ENCODE results near the gene SIK1. TPM values are rescaled to one million over a fixed set of nuclear protein-coding genes. Genes with fewer than 3 reads are reported as not detected.
"Not testable (repeated sequence)": the region's sequence is repeated elsewhere in the genome, so short reads cannot be mapped to it uniquely, and the experiment has no call there.

The SIK1 gene
- total RNA-seq, 1 donor from 2014 or later: 1.8 TPM

DNA sequence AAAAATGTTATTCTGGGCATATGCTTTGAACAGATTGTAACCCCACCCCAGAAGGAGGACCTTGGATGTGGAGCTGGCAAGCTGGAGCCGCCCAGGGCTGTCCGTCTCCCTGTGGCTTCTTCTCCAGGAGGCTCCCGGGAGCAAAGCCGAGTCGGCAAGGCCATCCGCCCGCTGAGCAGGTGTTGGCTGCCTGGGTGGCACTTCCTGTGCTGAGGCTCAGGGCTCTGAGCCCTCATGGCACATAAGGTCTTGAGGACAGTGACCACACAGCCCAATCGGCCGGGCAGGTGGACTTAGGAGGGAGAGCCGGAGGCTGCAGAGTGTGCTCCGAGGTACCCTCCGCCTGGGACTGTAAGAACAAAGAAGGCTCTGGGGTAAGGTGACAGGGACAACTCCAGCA lies 28.8 kb upstream of the SIK1 start:
- not testable (repeated sequence) for H3K36me3 Mint-ChIP-seq (ENCODE audit: low read depth, unreplicated experiment); H3K4me1 Mint-ChIP-seq (ENCODE audit: unreplicated experiment); H3K27me3 Mint-ChIP-seq (ENCODE audit: unreplicated experiment); H3K4me3 Mint-ChIP-seq (ENCODE audit: unreplicated experiment); H3K27ac Mint-ChIP-seq (ENCODE audit: unreplicated experiment); DNase-seq (ENCODE audit: low spot score); H3K9me3 Mint-ChIP-seq (ENCODE audit: unreplicated experiment)

DNA sequence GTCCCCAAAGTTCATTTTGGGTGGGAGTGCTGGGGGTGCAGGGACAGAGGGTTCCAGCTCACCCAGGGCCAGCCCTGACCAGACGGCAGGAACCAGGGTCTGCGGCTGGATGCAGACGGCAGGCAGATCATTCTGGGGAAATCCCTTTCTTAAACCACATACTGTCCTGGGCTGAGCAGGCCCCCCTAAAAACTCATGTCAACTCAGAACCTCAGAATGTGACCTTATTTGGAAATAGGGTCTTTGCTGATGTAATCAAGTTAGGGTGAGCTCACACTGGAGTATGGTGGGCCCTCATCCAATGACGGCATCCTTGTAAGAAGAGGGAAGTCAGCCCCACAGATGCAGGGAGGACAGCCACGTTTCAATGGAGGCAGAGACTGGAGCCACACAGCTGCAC lies 27.2 kb upstream of the SIK1 start:
- not testable (repeated sequence) for H3K36me3 Mint-ChIP-seq (ENCODE audit: low read depth, unreplicated experiment); H3K4me1 Mint-ChIP-seq (ENCODE audit: unreplicated experiment); DNase-seq (ENCODE audit: low spot score); H3K4me3 Mint-ChIP-seq (ENCODE audit: unreplicated experiment); H3K27ac Mint-ChIP-seq (ENCODE audit: unreplicated experiment); H3K9me3 Mint-ChIP-seq (ENCODE audit: unreplicated experiment); H3K27me3 Mint-ChIP-seq (ENCODE audit: unreplicated experiment)

DNA sequence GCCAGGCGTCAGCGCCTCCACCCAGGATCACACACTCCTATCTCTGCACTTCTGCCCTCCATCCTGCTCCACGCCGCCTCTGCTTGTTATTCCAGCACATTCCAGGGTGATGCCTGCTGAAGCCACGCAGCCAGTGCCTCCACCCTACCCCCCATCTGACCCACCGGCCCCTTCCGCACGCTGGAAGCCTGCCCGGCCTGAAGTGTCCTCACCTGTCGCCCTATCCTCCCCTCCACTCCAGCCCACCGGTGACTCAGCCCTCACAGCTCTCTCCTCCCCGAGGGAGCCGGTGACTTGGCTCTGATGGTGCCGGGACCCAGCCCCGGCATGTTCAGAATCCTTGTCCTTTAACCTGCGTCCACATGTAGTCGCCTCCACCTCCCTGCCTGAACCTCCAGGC lies 24.9 kb upstream of the SIK1 start:
- not testable (repeated sequence) for H3K4me3 Mint-ChIP-seq (ENCODE audit: unreplicated experiment); H3K4me1 Mint-ChIP-seq (ENCODE audit: unreplicated experiment); DNase-seq (ENCODE audit: low spot score); H3K36me3 Mint-ChIP-seq (ENCODE audit: low read depth, unreplicated experiment); H3K27ac Mint-ChIP-seq (ENCODE audit: unreplicated experiment); H3K27me3 Mint-ChIP-seq (ENCODE audit: unreplicated experiment); H3K9me3 Mint-ChIP-seq (ENCODE audit: unreplicated experiment)

DNA sequence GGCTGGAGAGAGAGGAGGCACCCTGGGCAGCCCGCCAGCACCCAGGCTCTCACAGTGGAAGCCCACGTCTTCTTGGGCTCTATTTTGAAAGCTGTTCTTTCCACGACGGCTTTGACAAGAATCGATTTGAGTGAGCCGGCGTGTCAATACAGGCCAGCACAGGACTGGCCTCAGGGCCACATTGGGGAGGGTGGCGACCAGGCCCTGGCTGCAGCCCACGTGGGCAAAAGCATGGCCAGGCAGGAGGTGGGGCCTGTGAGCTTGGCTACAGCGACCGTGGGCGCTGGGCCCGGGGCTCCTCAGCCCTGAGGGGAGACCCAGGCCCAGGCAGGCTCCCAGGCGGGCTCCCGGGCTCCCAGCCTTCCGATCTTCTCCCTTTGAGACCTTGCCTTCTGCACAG lies 23.4 kb upstream of the SIK1 start:
- not testable (repeated sequence) for H3K36me3 Mint-ChIP-seq (ENCODE audit: low read depth, unreplicated experiment); H3K27me3 Mint-ChIP-seq (ENCODE audit: unreplicated experiment); H3K4me1 Mint-ChIP-seq (ENCODE audit: unreplicated experiment); H3K9me3 Mint-ChIP-seq (ENCODE audit: unreplicated experiment); H3K4me3 Mint-ChIP-seq (ENCODE audit: unreplicated experiment); H3K27ac Mint-ChIP-seq (ENCODE audit: unreplicated experiment); DNase-seq (ENCODE audit: low spot score)

DNA sequence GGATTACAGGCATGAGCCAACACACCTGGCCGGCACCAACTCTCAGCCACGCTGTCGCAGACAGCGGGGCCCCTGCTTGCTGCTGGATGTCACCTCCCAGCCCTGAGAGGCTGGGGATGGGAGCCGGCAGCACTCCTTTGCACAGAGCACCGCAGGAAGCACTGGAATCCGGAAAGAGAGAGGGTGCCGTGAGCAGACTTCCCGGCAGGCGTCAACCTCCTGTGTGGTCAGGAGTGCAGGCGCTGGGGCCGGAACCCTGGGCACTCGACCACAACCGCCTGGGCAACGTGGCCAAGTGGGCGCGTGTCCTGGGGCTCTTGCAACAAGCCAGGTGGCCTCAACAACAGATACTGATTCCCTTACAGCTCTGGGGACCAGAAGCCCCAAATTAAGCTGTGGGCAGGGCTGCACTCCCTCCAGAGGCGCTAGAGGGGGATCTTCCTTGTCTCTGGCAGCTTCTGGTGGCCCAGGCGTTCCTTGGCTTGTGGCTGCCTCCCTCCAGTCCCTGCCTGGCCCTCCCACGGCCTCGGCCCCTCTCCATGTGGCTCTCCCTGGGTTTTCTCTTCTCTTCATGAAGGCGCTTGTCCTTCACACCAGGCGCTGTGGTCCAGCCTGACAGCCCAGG lies 20.5 kb upstream of the SIK1 start:
- DNase-seq (ENCODE audit: low spot score); H3K4me3 Mint-ChIP-seq (ENCODE audit: unreplicated experiment); H3K27ac Mint-ChIP-seq (ENCODE audit: unreplicated experiment); H3K9me3 Mint-ChIP-seq (ENCODE audit: unreplicated experiment); H3K36me3 Mint-ChIP-seq (ENCODE audit: low read depth, unreplicated experiment); H3K27me3 Mint-ChIP-seq (ENCODE audit: unreplicated experiment); H3K4me1 Mint-ChIP-seq (ENCODE audit: unreplicated experiment): not testable (repeated sequence)

DNA sequence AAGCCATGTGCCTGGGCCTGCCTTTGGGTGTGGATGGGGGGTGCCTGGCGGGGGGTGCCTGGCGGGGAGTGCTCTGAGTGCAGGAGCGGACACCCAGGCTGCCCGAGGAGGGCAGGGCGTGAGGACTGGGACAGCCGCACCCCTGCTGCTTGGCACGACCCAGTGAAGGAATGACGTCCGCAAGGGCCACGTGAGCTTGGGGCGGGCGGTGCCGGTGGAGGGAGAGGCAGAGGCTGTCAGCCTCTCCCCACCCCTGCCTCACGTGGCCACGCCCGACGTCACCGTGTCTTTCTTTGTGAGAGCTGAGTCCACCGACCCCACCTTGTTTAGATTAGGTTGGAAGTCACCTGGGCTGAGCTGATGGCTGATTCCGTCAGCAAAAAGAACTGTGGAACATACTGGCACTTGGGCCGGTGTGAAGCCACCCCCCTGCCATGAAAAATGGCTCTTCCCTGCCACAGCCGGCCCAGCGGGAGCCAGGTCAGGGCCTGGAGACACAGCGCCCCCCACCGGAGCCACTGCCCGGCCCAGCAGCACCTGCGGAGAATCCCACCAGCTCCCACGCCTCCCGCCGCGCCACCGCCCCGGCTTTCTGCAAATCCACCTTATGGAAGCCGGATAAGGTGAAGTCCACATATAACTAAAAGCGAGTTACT lies 19.5 kb upstream of the SIK1 start:
- not testable (repeated sequence) for H3K36me3 Mint-ChIP-seq (ENCODE audit: low read depth, unreplicated experiment); DNase-seq (ENCODE audit: low spot score); H3K27ac Mint-ChIP-seq (ENCODE audit: unreplicated experiment); H3K27me3 Mint-ChIP-seq (ENCODE audit: unreplicated experiment); H3K4me1 Mint-ChIP-seq (ENCODE audit: unreplicated experiment); H3K4me3 Mint-ChIP-seq (ENCODE audit: unreplicated experiment); H3K9me3 Mint-ChIP-seq (ENCODE audit: unreplicated experiment)

DNA sequence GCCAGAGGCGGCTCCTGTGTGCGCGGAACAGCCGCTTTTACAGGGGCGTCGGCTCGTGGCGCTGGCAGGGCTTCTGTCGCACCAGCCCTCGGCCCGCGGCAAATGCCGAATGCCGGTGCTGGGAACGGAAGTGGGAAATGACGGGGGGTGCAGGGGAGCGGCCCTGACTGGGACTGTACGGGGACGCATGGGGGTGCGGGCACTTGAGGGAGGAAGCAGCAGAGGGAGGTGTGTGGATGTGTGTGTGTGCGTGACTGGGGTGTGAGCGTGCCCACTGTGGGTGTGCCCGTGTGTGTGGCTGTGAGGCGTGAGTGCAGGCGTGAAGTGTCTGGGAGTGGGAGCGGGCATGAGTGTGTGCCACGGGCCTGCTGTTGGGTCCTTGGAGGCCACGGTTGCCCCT lies 17.6 kb upstream of the SIK1 start:
- H3K27me3 Mint-ChIP-seq (ENCODE audit: unreplicated experiment); H3K27ac Mint-ChIP-seq (ENCODE audit: unreplicated experiment); H3K36me3 Mint-ChIP-seq (ENCODE audit: low read depth, unreplicated experiment); H3K4me1 Mint-ChIP-seq (ENCODE audit: unreplicated experiment); DNase-seq (ENCODE audit: low spot score); H3K9me3 Mint-ChIP-seq (ENCODE audit: unreplicated experiment); H3K4me3 Mint-ChIP-seq (ENCODE audit: unreplicated experiment): not testable (repeated sequence)

DNA sequence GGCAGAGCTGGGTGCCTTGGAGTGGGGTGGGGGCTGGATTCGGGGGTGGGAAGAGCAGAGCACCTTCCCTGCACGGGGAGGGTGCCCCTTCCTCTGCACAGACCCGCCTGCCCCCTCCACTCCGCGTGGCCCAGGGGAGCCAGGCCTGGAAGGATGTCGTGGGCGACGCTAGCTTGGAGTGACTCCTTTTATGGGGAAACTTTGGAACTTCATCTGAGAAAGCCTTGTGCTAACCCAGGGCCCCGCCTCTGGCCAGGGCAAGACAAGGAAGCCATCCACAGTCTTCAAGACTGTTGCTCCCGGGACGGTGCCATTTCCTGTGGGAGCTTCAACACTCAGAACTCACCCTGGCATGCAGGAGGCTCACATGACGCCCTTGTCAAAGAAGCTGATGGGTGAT lies 15.6 kb upstream of the SIK1 start:
- not testable (repeated sequence) for H3K9me3 Mint-ChIP-seq (ENCODE audit: unreplicated experiment); H3K4me1 Mint-ChIP-seq (ENCODE audit: unreplicated experiment); H3K27me3 Mint-ChIP-seq (ENCODE audit: unreplicated experiment); H3K36me3 Mint-ChIP-seq (ENCODE audit: low read depth, unreplicated experiment); H3K27ac Mint-ChIP-seq (ENCODE audit: unreplicated experiment); H3K4me3 Mint-ChIP-seq (ENCODE audit: unreplicated experiment); DNase-seq (ENCODE audit: low spot score)

DNA sequence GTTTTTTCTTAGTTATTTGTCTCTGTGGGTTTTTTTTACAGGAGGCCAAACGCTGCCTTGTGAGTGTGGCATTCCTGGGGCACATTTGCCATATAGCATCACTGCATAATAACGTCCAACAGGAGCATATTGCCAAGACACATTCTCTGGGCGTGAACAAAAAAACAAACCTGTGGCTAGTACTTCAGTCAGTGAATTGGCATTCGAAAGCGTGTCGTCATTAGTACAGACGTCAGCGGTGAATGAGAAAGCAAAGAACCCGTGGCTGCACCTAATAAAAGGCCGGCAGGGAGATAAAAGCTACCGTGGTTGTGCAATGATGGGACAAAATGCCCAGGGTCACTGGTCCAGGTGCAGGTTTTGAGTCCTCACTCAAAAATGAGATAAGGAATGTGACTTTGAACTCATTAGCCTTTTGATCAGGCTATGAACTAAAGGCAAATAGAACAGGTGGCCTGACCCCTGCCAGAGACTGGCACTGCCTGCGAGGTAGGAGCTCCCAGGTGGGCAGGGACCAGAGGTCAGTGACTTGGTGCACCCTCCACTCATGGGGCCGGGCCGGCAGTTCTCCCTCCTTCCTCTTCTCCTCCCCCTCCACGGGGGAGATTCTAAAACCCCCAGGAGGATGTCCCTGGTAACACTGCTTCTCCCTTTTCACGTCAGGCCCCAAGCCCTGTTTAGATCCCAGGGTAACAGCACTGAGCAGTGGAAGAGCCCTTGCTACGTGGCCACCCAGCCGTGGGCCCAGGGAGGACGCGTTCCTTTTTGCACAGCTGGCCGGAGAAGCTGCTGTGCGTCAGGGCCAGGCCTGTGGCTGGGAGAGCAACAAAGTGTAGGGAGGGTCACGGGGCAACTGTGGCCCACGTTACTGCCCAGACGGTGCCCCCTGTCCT lies 14.2 kb upstream of the SIK1 start:
- not testable (repeated sequence) for H3K9me3 Mint-ChIP-seq (ENCODE audit: unreplicated experiment)

DNA sequence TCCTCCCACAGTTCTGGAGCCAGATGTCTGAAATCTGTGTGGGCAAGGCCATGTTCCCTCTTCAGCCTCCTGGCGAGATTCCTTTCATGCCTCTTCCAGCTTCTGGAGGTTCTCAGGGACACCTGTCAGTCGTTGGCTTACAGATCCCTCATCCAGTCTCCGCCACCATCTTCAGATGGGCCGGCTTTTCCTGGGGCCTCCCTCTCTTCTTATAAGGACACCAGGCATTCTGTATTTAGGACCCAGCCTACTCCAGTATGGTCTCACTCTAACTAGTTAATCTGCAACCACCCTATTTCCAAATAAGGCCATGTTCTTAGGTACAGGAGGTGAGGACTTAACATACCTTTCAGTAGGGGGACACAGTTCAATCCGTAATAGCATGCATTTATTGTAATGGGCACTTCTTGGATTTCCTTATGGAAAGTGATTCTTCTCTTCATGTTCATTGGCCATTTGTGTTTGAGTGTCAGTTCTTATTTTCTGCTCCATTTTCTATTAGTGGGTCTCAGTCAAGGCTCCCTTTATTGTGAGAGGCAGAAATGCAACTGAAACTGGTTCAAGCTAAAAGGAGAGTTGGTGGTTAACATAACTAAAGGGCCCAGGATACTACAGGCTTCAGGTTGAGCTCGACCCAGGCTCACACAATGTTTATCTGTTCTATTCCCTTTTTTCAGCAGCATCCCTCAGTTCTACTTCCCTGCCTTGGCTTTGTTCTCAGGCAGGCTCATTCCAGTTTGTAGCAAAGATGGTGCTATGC lies 12.6 kb upstream of the SIK1 start:
- H3K27ac Mint-ChIP-seq (ENCODE audit: unreplicated experiment); H3K4me3 Mint-ChIP-seq (ENCODE audit: unreplicated experiment); H3K27me3 Mint-ChIP-seq (ENCODE audit: unreplicated experiment); H3K4me1 Mint-ChIP-seq (ENCODE audit: unreplicated experiment); H3K36me3 Mint-ChIP-seq (ENCODE audit: low read depth, unreplicated experiment); DNase-seq (ENCODE audit: low spot score); H3K9me3 Mint-ChIP-seq (ENCODE audit: unreplicated experiment): not testable (repeated sequence)

More for the DNA sequence above, 14.2 kb upstream of the SIK1 start:
- not testable (repeated sequence) for H3K36me3 Mint-ChIP-seq (ENCODE audit: low read depth, unreplicated experiment); H3K27me3 Mint-ChIP-seq (ENCODE audit: unreplicated experiment); H3K4me3 Mint-ChIP-seq (ENCODE audit: unreplicated experiment); H3K27ac Mint-ChIP-seq (ENCODE audit: unreplicated experiment); DNase-seq (ENCODE audit: low spot score); H3K4me1 Mint-ChIP-seq (ENCODE audit: unreplicated experiment)

DNA sequence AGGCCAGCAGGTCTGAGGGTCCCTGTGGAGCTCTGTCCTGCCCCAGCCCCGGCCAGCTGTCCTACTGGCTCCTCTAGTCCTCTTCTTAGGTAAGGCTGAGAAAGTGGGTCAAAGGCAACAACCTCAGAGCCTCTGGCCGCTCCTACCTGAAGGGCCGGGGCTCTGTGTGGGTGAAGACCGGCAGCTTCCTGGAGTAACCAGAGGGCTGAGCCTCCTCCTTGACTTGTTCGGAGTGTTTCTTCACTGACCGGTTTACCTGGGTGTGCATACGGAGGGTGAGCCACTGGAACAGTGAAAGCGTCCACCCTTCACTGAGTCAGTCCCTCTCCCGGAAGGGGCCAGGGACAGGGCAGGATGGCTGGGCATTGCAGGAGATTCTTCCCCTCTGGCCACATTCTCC lies 9.3 kb upstream of the SIK1 start:
- H3K9me3 Mint-ChIP-seq (ENCODE audit: unreplicated experiment); H3K36me3 Mint-ChIP-seq (ENCODE audit: low read depth, unreplicated experiment); H3K4me3 Mint-ChIP-seq (ENCODE audit: unreplicated experiment); H3K27me3 Mint-ChIP-seq (ENCODE audit: unreplicated experiment); DNase-seq (ENCODE audit: low spot score); H3K27ac Mint-ChIP-seq (ENCODE audit: unreplicated experiment); H3K4me1 Mint-ChIP-seq (ENCODE audit: unreplicated experiment): not testable (repeated sequence)
